Natural killer cell (primary cell): ENCODE results near the gene ASB3. TPM values are rescaled to one million over a fixed set of nuclear protein-coding genes. Genes with fewer than 3 reads are reported as not detected.

Experiments used
- ATAC-seq, 3 donors: fragments of 150-1000 bp in 2 of 3; fragments of 200-7000 bp in 1 of 3; cut with Tn5 transposase; 1 replicate in 1 of 3; 2 replicates in 2 of 3; pipeline ENCODE4 v1.10.0; 2021; ENCODE audit warnings: mild to moderate bottlenecking in 2 of 3, moderate library complexity in 2 of 3
- DNase-seq, 2 donors: peaks; one replicate each; pipeline versions ENCODE4 v3.0.0 to v3.0.0-alpha.2; 2013 to 2021; ENCODE audit warnings: mixed read lengths in 1 of 2
- H3K27ac ChIP-seq: one replicate; pipeline ENCODE4 v1.5.1; 2013; ENCODE audit warnings: mild to moderate bottlenecking, low read length
- H3K27me3 ChIP-seq: one replicate; pipeline ENCODE4 v1.6.1; 2013; ENCODE audit warnings: low read length; ENCODE audit not compliant: control insufficient read depth, insufficient read depth
- H3K36me3 ChIP-seq: one replicate; pipeline ENCODE4 v1.6.1; 2013; ENCODE audit warnings: low read length; ENCODE audit not compliant: control insufficient read depth, insufficient read depth
- H3K4me1 ChIP-seq: one replicate; pipeline ENCODE4 v1.6.1; 2013; ENCODE audit warnings: low read length; ENCODE audit not compliant: control insufficient read depth, insufficient read depth
- H3K4me3 ChIP-seq: one replicate; pipeline ENCODE4 v1.5.1; 2013; ENCODE audit warnings: low read length
- H3K9me3 ChIP-seq: one replicate; pipeline ENCODE4 v1.6.1; 2013; ENCODE audit warnings: low read length; ENCODE audit not compliant: control insufficient read depth, insufficient read depth
- H3K27ac Mint-ChIP-seq, 2 donors: one replicate each; pipeline ENCODE4 v1.8.0; 2022; ENCODE audit warnings: mild to moderate bottlenecking in 2 of 2, mixed read lengths in 2 of 2, moderate library complexity in 1 of 2
- H3K27me3 Mint-ChIP-seq, 2 donors: one replicate each; pipeline ENCODE4 v1.8.0; 2022; ENCODE audit warnings: low read depth in 2 of 2, mixed read lengths in 2 of 2
- H3K36me3 Mint-ChIP-seq: one replicate; pipeline ENCODE4 v1.8.0; 2022; ENCODE audit warnings: mixed read lengths
- H3K4me1 Mint-ChIP-seq, 2 donors: one replicate each; pipeline ENCODE4 v1.8.0; 2022; ENCODE audit warnings: mixed read lengths in 2 of 2
- H3K4me3 Mint-ChIP-seq: one replicate; pipeline ENCODE4 v1.8.0; 2022; ENCODE audit warnings: mild to moderate bottlenecking, moderate library complexity, mixed read lengths
- H3K9me3 Mint-ChIP-seq, 2 donors: one replicate each; pipeline ENCODE4 v1.8.0; 2022; ENCODE audit warnings: mixed read lengths in 2 of 2
- CTCF ChIP-seq: fragments of 200-600 bp; IDR thresholded peaks from one replicate; pipeline ENCODE4 v1.8.0; 2022; ENCODE audit warnings: antibody characterized with exemption
- WGBS: methylation state at CpG from one replicate; pipeline ENCODE4 v1.1.7; 2013; ENCODE audit warnings: missing lambda C conversion rate; ENCODE audit not compliant: insufficient coverage; 5-methylcytosine and 5-hydroxymethylcytosine counted together
- intact Hi-C: fragments of 100-400 bp; cut with micrococcal nuclease; formaldehyde crosslinking; loops from one replicate; pipeline ENCODE4 v1.14.2; 2022
- total RNA-seq, 4 donors: library from RNA; stranded (reverse); fragments of 120-200 nt in 1 of 4; gene quantifications; one replicate each; pipeline versions ENCODE4 v1.2.3 to v1.2.4, GENCODE V29; 2013 to 2022

The ASB3 gene
- total RNA-seq, 3 donors from 2014 or later (not counting 1 experiment from before 2014, with no cell fraction given): 27.9 to 37.0 (median 29.6) TPM

GRCh38 chr2:53821810-53822209 lies 35.1 kb upstream of the ASB3 start:
- Mint-ChIP-seq H3K4me3 (no peak overlapping the region), H3K27me3 (no peaks in the 10 kb centered on the region), H3K36me3 (peaks cover 8% of the 10 kb centered on the region), H3K9me3 (no peaks in the 10 kb centered on the region), H3K4me1 (no peaks in the 10 kb centered on the region), H3K27ac (no peak overlapping the region)
- no peaks in the 10 kb centered on the region for H3K4me1 ChIP-seq
- no peak for TF ChIP-seq CTCF
- no peaks in the 10 kb centered on the region for H3K9me3 ChIP-seq
- intact Hi-C loops: no loop called here
- no peaks in the 10 kb centered on the region for H3K27me3 ChIP-seq
- DNase-seq: no peak
- 94% methylated on average over 6 of the region's 6 CpGs for WGBS
- H3K36me3 ChIP-seq: peaks cover 29% of the 10 kb centered on the region
- no peak for ATAC-seq
- no peak overlapping the region for H3K27ac ChIP-seq
- no peak overlapping the region for H3K4me3 ChIP-seq

GRCh38 chr2:53820711-53821110 lies 34.0 kb upstream of the ASB3 start:
- WGBS: 96% methylated on average over 4 of the region's 4 CpGs
- Histone ChIP-seq H3K9me3 (no peaks in the 10 kb centered on the region), H3K4me3 (no peak overlapping the region), H3K4me1 (no peaks in the 10 kb centered on the region), H3K36me3 (peaks cover 40% of the 10 kb centered on the region), H3K27me3 (no peaks in the 10 kb centered on the region), H3K27ac (no peak overlapping the region)
- ATAC-seq (no peak), DNase-seq (no peak)
- Mint-ChIP-seq H3K9me3 (no peaks in the 10 kb centered on the region), H3K4me1 (no peaks in the 10 kb centered on the region), H3K27me3 (no peaks in the 10 kb centered on the region), H3K27ac (no peak overlapping the region), H3K4me3 (no peak overlapping the region), H3K36me3 (peaks cover 8% of the 10 kb centered on the region)
- intact Hi-C loops: no loop called here
- TF ChIP-seq CTCF: no peak

- intact Hi-C loops: no loop called here
- Mint-ChIP-seq H3K4me1 (no peaks in the 10 kb centered on the region), H3K4me3 (no peak overlapping the region), H3K27ac (no peak overlapping the region), H3K9me3 (no peaks in the 10 kb centered on the region), H3K36me3 (peaks cover 8% of the 10 kb centered on the region), H3K27me3 (no peaks in the 10 kb centered on the region)
- Histone ChIP-seq H3K4me3 (no peak overlapping the region), H3K4me1 (no peaks in the 10 kb centered on the region), H3K27ac (no peak overlapping the region), H3K9me3 (no peaks in the 10 kb centered on the region), H3K36me3 (peaks cover 46% of the 10 kb centered on the region), H3K27me3 (no peaks in the 10 kb centered on the region)
- no peak for TF ChIP-seq CTCF
- WGBS: 100% methylated on average over 7 of the region's 9 CpGs
- no peak for DNase-seq
- ATAC-seq: no peak
Observed at GRCh38 chr2:53820048-53820447, 33.3 kb upstream of the ASB3 start.

GRCh38 chr2:53819634-53820033 lies 32.9 kb upstream of the ASB3 start:
- H3K9me3 ChIP-seq: no peaks in the 10 kb centered on the region
- H3K4me1 ChIP-seq: no peaks in the 10 kb centered on the region
- ATAC-seq (no peak), DNase-seq (no peak)
- H3K27ac ChIP-seq: no peak overlapping the region
- 100% methylated on average over 3 of the region's 4 CpGs for WGBS
- peaks cover 46% of the 10 kb centered on the region for H3K36me3 ChIP-seq
- H3K4me3 Mint-ChIP-seq: no peak overlapping the region
- H3K27me3 Mint-ChIP-seq: no peaks in the 10 kb centered on the region
- H3K36me3 Mint-ChIP-seq: peaks cover 8% of the 10 kb centered on the region
- H3K4me1 Mint-ChIP-seq: no peaks in the 10 kb centered on the region
- TF ChIP-seq CTCF: no peak
- H3K4me3 ChIP-seq: no peak overlapping the region
- H3K27ac Mint-ChIP-seq: no peak overlapping the region
- no peaks in the 10 kb centered on the region for H3K27me3 ChIP-seq
- intact Hi-C loops: no loop called here
- H3K9me3 Mint-ChIP-seq: no peaks in the 10 kb centered on the region
